B cell (primary cell): Measurements from ENCODE around the gene HIP1R.

Experiments
- CTCF ChIP-seq: fragments of 200-600 bp; IDR thresholded peaks from one replicate; pipeline ENCODE4 v1.8.0; 2022; ENCODE audit warnings: antibody characterized with exemption, mild to moderate bottlenecking
- EZH2 ChIP-seq: IDR thresholded peaks from 2 replicates; pipeline ENCODE4 v1.6.1; 2012; ENCODE audit warnings: borderline replicate concordance, low read depth, mild to moderate bottlenecking, moderate library complexity, low read length; ENCODE audit not compliant: insufficient read depth, poor library complexity, severe bottlenecking

- no peak for TF ChIP-seq CTCF
- no peak for TF ChIP-seq EZH2
Measured at GRCh38 chr12:122887819-122888212, 52.6 kb downstream of the HIP1R start.
